Progenitor cell of endocrine pancreas (in vitro differentiated cells): ENCODE data around the gene TMEM132D. TPM values are rescaled to one million over a fixed set of nuclear protein-coding genes. Genes with fewer than 3 reads are reported as not detected.

Source experiments
- DNase-seq: peaks from one replicate; pipeline ENCODE4 v3.0.0; 2021; ENCODE audit warnings: low spot score; ENCODE audit not compliant: unreplicated experiment
- H3K27ac Mint-ChIP-seq: 2 replicates; pipeline ENCODE4 v1.8.0; 2021; ENCODE audit warnings: mild to moderate bottlenecking, moderate library complexity, mixed read lengths
- H3K27me3 Mint-ChIP-seq: 2 replicates; pipeline ENCODE4 v1.8.0; 2021; ENCODE audit warnings: mixed read lengths
- H3K36me3 Mint-ChIP-seq: 2 replicates; pipeline ENCODE4 v1.8.0; 2022; ENCODE audit warnings: mixed read lengths; ENCODE audit not compliant: insufficient read depth
- H3K4me1 Mint-ChIP-seq: 2 replicates; pipeline ENCODE4 v1.8.0; 2021; ENCODE audit warnings: low read depth, mixed read lengths
- H3K4me3 Mint-ChIP-seq: 2 replicates; pipeline ENCODE4 v1.8.0; 2021; ENCODE audit warnings: low read depth, mild to moderate bottlenecking, moderate library complexity, mixed read lengths
- H3K9me3 Mint-ChIP-seq: 2 replicates; pipeline ENCODE4 v1.8.0; 2021; ENCODE audit warnings: low read depth, mixed read lengths
- long read RNA-seq: library from polyadenylated mRNA; unstranded; transcript quantifications from one replicate; pipeline ENCODE4 v2.0.0, GENCODE V29; 2020
- total RNA-seq: library from RNA; stranded (reverse); gene quantifications from 2 replicates; pipeline ENCODE4 v1.2.1, GENCODE V29; 2021
- TF ChIP-seq, protein P1 (sequence below): fragments of 200-600 bp; sonication (generic); IDR thresholded peaks from one replicate; pipeline ENCODE4 v1.5.0; 2021; ENCODE audit warnings: antibody characterized with exemption, mild to moderate bottlenecking; ENCODE audit not compliant: unreplicated experiment

TMEM132D gene
- total RNA-seq, result 0.46 and 0.55 TPM in 2 replicates
- long read RNA-seq, partial matches to known transcripts, result 0 of 2 reads
- long read RNA-seq, other reads (novel, unspliced or antisense), result 2 of 2 reads

DNA sequence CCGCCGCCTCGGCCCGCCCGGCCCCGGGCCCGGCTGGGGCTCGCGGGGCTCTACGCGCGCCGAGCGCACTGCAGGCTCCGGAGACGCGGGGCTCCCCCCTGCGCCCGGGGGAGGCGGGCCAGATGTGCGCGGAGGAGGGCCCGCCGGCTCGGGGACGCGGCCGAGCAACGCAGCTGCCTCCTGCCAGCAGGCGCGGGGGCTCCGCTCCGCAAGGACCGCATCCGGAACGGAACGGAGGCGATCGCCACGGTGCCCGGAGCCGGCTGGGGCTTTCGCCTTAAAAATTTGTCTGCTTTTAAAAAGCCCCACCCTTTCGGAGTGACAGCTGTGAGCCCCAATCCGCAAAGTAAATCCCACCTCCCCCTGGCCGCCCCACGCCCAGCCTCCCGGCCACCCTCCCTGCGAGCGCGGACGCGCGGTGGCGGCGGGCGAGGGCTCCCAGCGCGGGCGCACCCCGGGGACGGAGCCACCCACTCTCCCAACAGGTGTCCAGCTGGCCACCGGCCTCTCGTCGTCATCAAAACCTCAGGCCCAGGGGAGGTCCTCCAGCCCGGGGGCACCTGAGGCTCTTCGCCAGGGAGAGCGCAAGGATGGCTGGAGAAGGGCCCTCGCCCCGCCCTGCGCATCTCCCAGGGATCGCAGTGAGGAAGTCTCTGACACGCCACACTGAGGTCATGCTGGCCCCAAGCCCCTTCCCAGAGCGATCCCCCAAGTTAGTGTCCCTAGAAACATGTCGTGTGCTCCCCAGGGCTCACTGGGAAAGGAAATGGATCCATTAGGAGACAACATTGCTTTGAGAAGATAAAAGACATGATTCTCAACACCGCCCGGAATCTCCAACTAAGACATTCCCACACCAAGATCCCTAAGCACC lies at the start of gene TMEM132D:
Gene TMEM132D, minus strand, starts transcription at position 70 of the 874 bp plus-strand sequence.
- H3K36me3 Mint-ChIP-seq, result no peaks in the 10 kb centered on the region
- TF ChIP-seq, protein P1, sequence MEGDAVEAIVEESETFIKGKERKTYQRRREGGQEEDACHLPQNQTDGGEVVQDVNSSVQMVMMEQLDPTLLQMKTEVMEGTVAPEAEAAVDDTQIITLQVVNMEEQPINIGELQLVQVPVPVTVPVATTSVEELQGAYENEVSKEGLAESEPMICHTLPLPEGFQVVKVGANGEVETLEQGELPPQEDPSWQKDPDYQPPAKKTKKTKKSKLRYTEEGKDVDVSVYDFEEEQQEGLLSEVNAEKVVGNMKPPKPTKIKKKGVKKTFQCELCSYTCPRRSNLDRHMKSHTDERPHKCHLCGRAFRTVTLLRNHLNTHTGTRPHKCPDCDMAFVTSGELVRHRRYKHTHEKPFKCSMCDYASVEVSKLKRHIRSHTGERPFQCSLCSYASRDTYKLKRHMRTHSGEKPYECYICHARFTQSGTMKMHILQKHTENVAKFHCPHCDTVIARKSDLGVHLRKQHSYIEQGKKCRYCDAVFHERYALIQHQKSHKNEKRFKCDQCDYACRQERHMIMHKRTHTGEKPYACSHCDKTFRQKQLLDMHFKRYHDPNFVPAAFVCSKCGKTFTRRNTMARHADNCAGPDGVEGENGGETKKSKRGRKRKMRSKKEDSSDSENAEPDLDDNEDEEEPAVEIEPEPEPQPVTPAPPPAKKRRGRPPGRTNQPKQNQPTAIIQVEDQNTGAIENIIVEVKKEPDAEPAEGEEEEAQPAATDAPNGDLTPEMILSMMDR, result no peak
- peaks cover 4% of the 10 kb centered on the region for H3K4me1 Mint-ChIP-seq
- peak within 1 kb of the TSS; percentile 61 for H3K4me3 Mint-ChIP-seq
- no peaks in the 10 kb centered on the region for H3K9me3 Mint-ChIP-seq
- no peak within 1 kb of the TSS for H3K27ac Mint-ChIP-seq
- peaks cover 84% of the 10 kb centered on the region for H3K27me3 Mint-ChIP-seq
- DNase-seq, result no peak

DNA sequence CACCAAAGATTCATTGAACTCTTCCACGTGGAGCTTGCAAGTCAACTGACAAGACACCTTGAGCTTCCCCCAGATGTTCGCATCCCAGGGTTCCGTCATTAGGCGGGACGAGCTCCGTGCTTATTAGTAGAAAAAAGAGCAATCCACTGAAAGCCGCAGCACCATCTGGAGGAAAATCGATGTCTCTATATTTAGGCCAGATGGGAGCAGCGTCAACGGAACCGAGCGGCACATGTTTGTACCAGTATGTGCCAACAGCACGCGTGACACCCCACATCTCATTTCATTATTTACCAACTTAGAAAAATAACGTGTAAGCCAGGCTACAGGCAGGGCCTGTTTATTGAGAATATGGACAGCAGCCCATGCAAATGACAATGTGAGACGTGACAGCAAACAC lies 45.8 kb upstream of the TMEM132D start:
- Mint-ChIP-seq H3K27ac (no peak overlapping the region), H3K9me3 (no peaks in the 10 kb centered on the region), H3K4me1 (no peaks in the 10 kb centered on the region), H3K27me3 (peaks cover 22% of the 10 kb centered on the region), H3K4me3 (no peak overlapping the region), H3K36me3 (no peaks in the 10 kb centered on the region)
- TF ChIP-seq, protein P1, result no peak
- no peak for DNase-seq

DNA sequence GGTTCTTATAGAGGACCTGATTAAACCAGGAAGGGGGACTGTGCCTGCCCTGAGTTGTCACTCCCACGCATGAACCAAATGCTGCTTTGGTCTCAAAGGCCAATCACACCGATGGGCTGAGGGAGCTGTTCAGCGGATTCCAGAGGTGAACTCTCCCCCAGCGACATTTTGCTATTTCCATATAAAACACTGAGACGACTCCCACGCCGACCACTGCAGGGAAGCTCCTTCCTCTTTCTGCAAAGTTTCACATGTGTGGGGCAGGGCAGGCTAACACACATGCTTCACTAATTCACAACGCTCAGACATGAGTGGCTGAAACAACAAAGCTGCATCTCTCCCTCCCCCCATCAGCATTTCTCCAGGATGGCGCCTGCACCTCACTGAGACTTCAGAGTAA lies 37.8 kb upstream of the TMEM132D start:
- Mint-ChIP-seq H3K27me3 (peaks cover 52% of the 10 kb centered on the region), H3K4me3 (no peak overlapping the region), H3K9me3 (no peaks in the 10 kb centered on the region), H3K4me1 (no peaks in the 10 kb centered on the region), H3K36me3 (no peaks in the 10 kb centered on the region), H3K27ac (no peak overlapping the region)
- no peak for DNase-seq
- TF ChIP-seq, protein P1, result no peak

DNA sequence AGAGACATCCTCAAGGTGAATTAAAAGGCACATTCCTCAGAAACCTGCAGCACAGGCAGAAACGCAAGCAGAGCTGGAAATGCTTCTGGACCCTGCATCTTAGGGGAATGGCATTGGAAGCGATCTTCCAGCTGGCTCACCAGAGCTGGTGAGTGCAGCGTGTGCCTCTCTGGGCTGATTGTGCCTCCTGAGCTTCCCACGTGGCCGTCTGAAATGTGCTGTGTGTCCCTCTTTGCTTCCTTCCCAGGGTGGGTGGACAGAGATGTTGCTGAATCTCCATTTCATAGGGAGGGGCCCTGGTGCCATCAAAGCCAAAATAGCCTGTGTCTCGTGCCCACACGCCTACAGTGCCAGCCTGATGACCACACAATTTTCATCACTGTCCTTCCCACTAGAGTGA lies 34.3 kb upstream of the TMEM132D start:
- no peak for DNase-seq
- Mint-ChIP-seq H3K4me1 (no peaks in the 10 kb centered on the region), H3K9me3 (peaks cover 3% of the 10 kb centered on the region), H3K27me3 (peaks cover 36% of the 10 kb centered on the region), H3K4me3 (no peak overlapping the region), H3K27ac (no peak overlapping the region), H3K36me3 (no peaks in the 10 kb centered on the region)
- TF ChIP-seq, protein P1, result no peak

DNA sequence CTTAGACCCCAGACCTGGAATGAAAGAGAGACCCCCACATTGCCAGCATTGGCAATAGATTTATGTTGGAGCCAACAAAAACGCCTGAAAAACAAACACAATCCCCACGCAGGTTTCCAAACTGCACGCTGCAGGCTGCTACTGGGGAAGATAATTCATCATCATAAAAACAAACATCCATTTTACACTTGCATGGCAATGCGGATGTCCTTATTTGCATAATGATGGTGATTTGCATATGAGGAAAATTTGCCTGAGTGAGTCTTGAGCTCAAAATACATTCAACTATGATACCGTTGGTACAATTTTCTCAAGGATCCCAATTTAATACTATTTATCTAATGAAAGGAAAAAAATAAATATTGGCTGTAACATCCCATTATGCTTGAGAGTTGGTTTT lies 33.6 kb upstream of the TMEM132D start:
- Mint-ChIP-seq H3K4me3 (no peak overlapping the region), H3K27ac (no peak overlapping the region), H3K36me3 (no peaks in the 10 kb centered on the region), H3K4me1 (no peaks in the 10 kb centered on the region), H3K27me3 (peaks cover 32% of the 10 kb centered on the region), H3K9me3 (peaks cover 3% of the 10 kb centered on the region)
- TF ChIP-seq, protein P1, result no peak
- DNase-seq, result no peak
